Measurements from ENCODE around the gene FLRT1.

Gene FLRT1

GRCh38 chr11:64000026-64000739 lies 35.5 kb upstream of the FLRT1 start:
- TF ChIP-seq CTCF (IDR thresholded peaks at IDR 0.05; ENCODE audit: borderline replicate concordance, control extremely low read depth, extremely low read depth, insufficient read depth, missing control alignments): peak; percentile 83
- peak; percentile 94 for DNase-seq (ENCODE audit: low spot score)
- in situ Hi-C loops (cut with MboI; ENCODE audit: low sequenced_read_pairs, unreplicated experiment): no loop called here

- in situ Hi-C loops (cut with MboI; ENCODE audit: low sequenced_read_pairs, unreplicated experiment): no loop called here
- no peak for DNase-seq (ENCODE audit: low spot score)
- TF ChIP-seq CTCF (IDR thresholded peaks at IDR 0.05; ENCODE audit: borderline replicate concordance, control extremely low read depth, extremely low read depth, insufficient read depth, missing control alignments): no peak
These were observed 34.8 kb upstream of the FLRT1 start for GRCh38 chr11:64000740-64001483.

GRCh38 chr11:64001484-64002420 lies 34.0 kb upstream of the FLRT1 start:
- no peak for DNase-seq (ENCODE audit: low spot score)
- TF ChIP-seq CTCF (IDR thresholded peaks at IDR 0.05; ENCODE audit: borderline replicate concordance, control extremely low read depth, extremely low read depth, insufficient read depth, missing control alignments): no peak
- in situ Hi-C loops (cut with MboI; ENCODE audit: low sequenced_read_pairs, unreplicated experiment): no loop called here

GRCh38 chr11:64003807-64004589 lies 31.7 kb upstream of the FLRT1 start:
- no peak for DNase-seq (ENCODE audit: low spot score)
- TF ChIP-seq CTCF (IDR thresholded peaks at IDR 0.05; ENCODE audit: borderline replicate concordance, control extremely low read depth, extremely low read depth, insufficient read depth, missing control alignments): no peak
- in situ Hi-C loops (cut with MboI; ENCODE audit: low sequenced_read_pairs, unreplicated experiment): no loop called here

- no peak for DNase-seq (ENCODE audit: low spot score)
- in situ Hi-C loops (cut with MboI; ENCODE audit: low sequenced_read_pairs, unreplicated experiment): no loop called here
- TF ChIP-seq CTCF (IDR thresholded peaks at IDR 0.05; ENCODE audit: borderline replicate concordance, control extremely low read depth, extremely low read depth, insufficient read depth, missing control alignments): no peak
These were observed 31.1 kb upstream of the FLRT1 start for GRCh38 chr11:64004590-64004984.

Measured in GM13976 (cell line).